DND-41 (cell line): ENCODE data around the gene FOXP1.

Experiments used
- ATAC-seq: fragments of 200-7000 bp; cut with Tn5 transposase; 3 replicates; pipeline ENCODE4 v1.9.1; 2021; ENCODE audit warnings: low read depth; ENCODE audit not compliant: insufficient read depth
- DNase-seq: peaks from one replicate; pipeline ENCODE4 v3.0.0-alpha.2; 2020
- H2AFZ ChIP-seq: 2 replicates; pipeline ENCODE4 v1.6.0; 2012; ENCODE audit warnings: low read depth, low read length
- H3K27ac ChIP-seq: 2 replicates; pipeline ENCODE4 v1.5.1; 2012; ENCODE audit warnings: low read length, inconsistent platforms
- H3K27me3 ChIP-seq: fragments of 200-600 bp; sonication (generic); 2 replicates; pipeline ENCODE4 v1.6.0; 2012; ENCODE audit warnings: low read length, mild to moderate bottlenecking, inconsistent platforms; ENCODE audit not compliant: insufficient read depth, poor library complexity
- H3K36me3 ChIP-seq: 2 replicates; pipeline ENCODE4 v1.5.1; 2012; ENCODE audit warnings: low read length, inconsistent platforms; ENCODE audit not compliant: insufficient read depth
- H3K4me1 ChIP-seq: 2 replicates; pipeline ENCODE4 v1.5.1; 2012; ENCODE audit warnings: mild to moderate bottlenecking, low read length; ENCODE audit not compliant: insufficient read depth
- H3K4me2 ChIP-seq: 2 replicates; pipeline ENCODE4 v1.6.0; 2012; ENCODE audit warnings: mild to moderate bottlenecking, moderate library complexity, low read length, inconsistent platforms; ENCODE audit not compliant: insufficient read depth
- H3K4me3 ChIP-seq, 2 experiments: fragments of 200-600 bp in 1 of 2; shearing (Covaris generic) in 1 of 2; 2 replicates each; pipeline ENCODE4 v1.5.1; 2012 to 2016; ENCODE audit warnings: inconsistent platforms in 2 of 2, low read length in 2 of 2, mild to moderate bottlenecking in 2 of 2, low read depth in 1 of 2, moderate library complexity in 1 of 2
- H3K79me2 ChIP-seq: 2 replicates; pipeline ENCODE4 v1.6.0; 2012; ENCODE audit warnings: low read length, inconsistent platforms; ENCODE audit not compliant: insufficient read depth
- H3K9ac ChIP-seq: 2 replicates; pipeline ENCODE4 v1.6.0; 2012; ENCODE audit warnings: low read depth, mild to moderate bottlenecking, inconsistent platforms, low read length, moderate library complexity
- H3K9me3 ChIP-seq: 2 replicates; pipeline ENCODE4 v1.5.1; 2012; ENCODE audit warnings: low read length, moderate library complexity, mild to moderate bottlenecking, inconsistent platforms; ENCODE audit not compliant: insufficient read depth, severe bottlenecking
- H4K20me1 ChIP-seq: 2 replicates; pipeline ENCODE4 v1.6.0; 2012; ENCODE audit warnings: low read length; ENCODE audit not compliant: insufficient read depth
- EZH2 ChIP-seq: IDR thresholded peaks from 3 replicates; pipeline ENCODE4 v1.6.1; 2012; ENCODE audit warnings: borderline replicate concordance, low read depth, mild to moderate bottlenecking, moderate library complexity, low read length, inconsistent platforms; ENCODE audit not compliant: severe bottlenecking
- TF ChIP-seq, protein P1 (sequence below): IDR thresholded peaks from 2 replicates; pipeline ENCODE4 v1.5.1; 2012; ENCODE audit warnings: borderline replicate concordance, low read length, moderate library complexity, mild to moderate bottlenecking; ENCODE audit not compliant: poor library complexity, severe bottlenecking; ENCODE audit errors: extremely low read depth

FOXP1 gene

DNA sequence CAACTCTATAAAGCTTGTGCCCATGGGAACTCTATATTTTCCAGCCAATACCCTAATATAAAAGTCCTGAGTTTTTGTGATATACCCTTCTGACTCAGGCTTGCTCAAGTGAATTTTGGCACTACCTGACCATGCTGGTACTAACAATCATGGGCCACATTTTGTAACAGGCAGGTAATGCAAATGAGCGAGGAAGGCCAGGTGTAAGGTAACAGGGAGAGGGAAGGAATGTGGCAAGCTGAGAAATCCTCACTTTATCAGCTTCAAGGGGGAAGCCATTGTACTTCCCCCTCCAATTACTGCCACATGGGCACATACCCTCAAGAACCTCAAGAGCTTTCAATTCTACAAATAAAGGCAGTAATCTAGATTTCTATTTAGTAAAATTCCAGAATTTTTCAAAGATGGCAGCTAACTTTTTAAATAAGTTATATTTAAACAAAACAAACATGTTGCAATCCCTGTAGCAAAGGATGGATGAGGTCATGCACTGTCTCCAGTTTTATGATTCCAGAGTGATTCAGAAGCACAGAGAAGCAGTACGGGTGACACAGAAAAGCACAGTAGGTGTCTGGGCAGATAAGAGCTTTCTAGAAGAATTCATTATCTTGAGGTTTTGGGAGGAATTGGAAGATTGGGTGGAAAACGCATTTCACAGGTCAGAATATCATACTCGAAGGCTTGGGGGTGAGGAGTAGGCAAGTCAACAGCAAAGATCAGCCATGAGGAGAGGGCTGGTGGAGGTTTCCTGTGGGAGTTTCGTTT lies 87.6 kb downstream of the FOXP1 start:
- DNase-seq (no peak), ATAC-seq (no peak)
- Histone ChIP-seq H3K27ac (no peak overlapping the region), H3K4me2 (no peak overlapping the region), H3K27me3 (no peaks in the 10 kb centered on the region), H3K4me3 (no peak overlapping the region), H3K9me3 (no peaks in the 10 kb centered on the region), H3K79me2 (peaks cover 30% of the 10 kb centered on the region), H3K36me3 (peaks cover 29% of the 10 kb centered on the region), H4K20me1 (peaks cover 16% of the 10 kb centered on the region; the same call in 1 of the 2 replicates), H2AFZ (no peak overlapping the region), H3K9ac (no peak overlapping the region), H3K4me1 (no peaks in the 10 kb centered on the region)
- no peak for TF ChIP-seq EZH2
- TF ChIP-seq, protein P1, sequence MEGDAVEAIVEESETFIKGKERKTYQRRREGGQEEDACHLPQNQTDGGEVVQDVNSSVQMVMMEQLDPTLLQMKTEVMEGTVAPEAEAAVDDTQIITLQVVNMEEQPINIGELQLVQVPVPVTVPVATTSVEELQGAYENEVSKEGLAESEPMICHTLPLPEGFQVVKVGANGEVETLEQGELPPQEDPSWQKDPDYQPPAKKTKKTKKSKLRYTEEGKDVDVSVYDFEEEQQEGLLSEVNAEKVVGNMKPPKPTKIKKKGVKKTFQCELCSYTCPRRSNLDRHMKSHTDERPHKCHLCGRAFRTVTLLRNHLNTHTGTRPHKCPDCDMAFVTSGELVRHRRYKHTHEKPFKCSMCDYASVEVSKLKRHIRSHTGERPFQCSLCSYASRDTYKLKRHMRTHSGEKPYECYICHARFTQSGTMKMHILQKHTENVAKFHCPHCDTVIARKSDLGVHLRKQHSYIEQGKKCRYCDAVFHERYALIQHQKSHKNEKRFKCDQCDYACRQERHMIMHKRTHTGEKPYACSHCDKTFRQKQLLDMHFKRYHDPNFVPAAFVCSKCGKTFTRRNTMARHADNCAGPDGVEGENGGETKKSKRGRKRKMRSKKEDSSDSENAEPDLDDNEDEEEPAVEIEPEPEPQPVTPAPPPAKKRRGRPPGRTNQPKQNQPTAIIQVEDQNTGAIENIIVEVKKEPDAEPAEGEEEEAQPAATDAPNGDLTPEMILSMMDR, result no peak

DNA sequence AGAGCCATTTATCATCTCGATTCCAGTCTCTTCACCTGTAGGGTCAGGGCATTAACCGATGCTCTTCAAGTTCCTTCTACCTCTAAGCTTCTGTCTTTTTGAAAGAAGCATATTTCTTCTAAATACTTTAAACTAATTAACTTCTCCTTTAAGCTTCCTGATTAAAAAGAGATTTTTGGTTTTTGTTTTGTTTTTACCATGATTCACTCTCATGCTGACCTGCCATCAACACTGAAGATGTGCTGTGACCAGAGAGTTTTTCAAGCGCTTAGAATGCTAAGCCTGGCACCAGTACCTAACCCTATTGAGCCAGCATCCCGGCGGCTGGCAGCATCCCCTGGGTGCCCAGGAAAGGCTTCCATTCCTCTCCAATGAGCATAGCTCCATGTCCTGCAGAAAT lies 89.3 kb downstream of the FOXP1 start:
- no peak overlapping the region for H3K4me3 ChIP-seq
- H3K36me3 ChIP-seq, result peaks cover 38% of the 10 kb centered on the region

DNA sequence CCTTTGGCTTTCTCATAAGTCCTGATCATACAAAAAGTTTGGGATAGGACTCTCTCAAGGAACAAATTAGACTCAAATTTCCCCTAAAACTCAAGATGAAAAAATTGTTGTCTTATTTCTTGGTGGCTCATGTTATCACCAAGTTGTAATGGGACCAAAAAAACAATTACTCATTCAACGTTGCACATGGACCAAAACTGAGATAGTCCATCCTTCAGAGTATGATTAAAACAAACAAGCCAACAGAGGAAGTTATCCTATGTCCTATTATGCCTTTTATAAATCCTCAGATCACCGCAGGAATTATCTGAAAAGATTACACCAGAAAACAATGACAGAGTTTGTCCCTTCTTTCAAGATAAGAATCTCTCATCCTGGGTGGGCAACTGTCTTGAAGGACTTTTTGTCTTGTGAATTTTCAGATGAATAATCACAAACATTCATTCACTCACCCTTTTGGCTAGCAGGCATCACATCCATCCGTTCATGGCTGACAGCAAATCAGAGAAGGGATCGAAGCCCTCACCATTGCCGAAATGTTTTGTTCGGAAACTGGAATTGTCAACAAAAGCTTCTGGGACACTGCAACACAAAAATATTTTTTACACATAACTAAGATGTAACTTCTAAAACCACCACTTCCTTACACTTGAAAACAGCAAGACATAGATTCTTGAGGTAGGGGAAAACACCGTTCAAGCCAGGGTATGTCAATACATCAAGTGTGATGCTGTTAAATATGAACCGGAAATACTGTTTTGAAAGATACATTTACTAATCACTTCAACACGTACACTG lies 90.4 kb downstream of the FOXP1 start:
- no peak overlapping the region for H3K27ac ChIP-seq
- ATAC-seq (no peak), DNase-seq (no peak)
- H3K27me3 ChIP-seq, result no peaks in the 10 kb centered on the region
- TF ChIP-seq, protein P1, result no peak
- no peak for TF ChIP-seq EZH2
- H3K4me2 ChIP-seq, result no peak overlapping the region
- H3K9me3 ChIP-seq, result no peaks in the 10 kb centered on the region
- H2AFZ ChIP-seq, result no peak overlapping the region
- peaks cover 20% of the 10 kb centered on the region for H3K79me2 ChIP-seq
- H3K4me3 ChIP-seq, result no peak overlapping the region
- H3K4me1 ChIP-seq, result no peaks in the 10 kb centered on the region
- peaks cover 4% of the 10 kb centered on the region; the same call in 1 of the 2 replicates for H4K20me1 ChIP-seq
- peaks cover 40% of the 10 kb centered on the region for H3K36me3 ChIP-seq
- H3K9ac ChIP-seq, result no peak overlapping the region

More for the DNA sequence above, 89.3 kb downstream of the FOXP1 start:
- no peaks in the 10 kb centered on the region for H3K27me3 ChIP-seq
- no peak for ATAC-seq
- no peaks in the 10 kb centered on the region for H3K4me1 ChIP-seq
- H3K27ac ChIP-seq, result no peak overlapping the region
- peaks cover 14% of the 10 kb centered on the region; the same call in 1 of the 2 replicates for H4K20me1 ChIP-seq
- H3K9me3 ChIP-seq, result no peaks in the 10 kb centered on the region
- H3K79me2 ChIP-seq, result peaks cover 20% of the 10 kb centered on the region
- H3K9ac ChIP-seq, result no peak overlapping the region
- TF ChIP-seq, protein P1, result no peak
- no peak for TF ChIP-seq EZH2
- H3K4me2 ChIP-seq, result no peak overlapping the region
- no peak overlapping the region for H2AFZ ChIP-seq
- no peak for DNase-seq
